VCaP (cell line): ENCODE results near the gene SGK2.

Experiments
- H3K27ac ChIP-seq: fragments of 450-650 bp; 2 replicates; pipeline ENCODE4 v1.5.1; 2017
- CTCF ChIP-seq: fragments of 450-650 bp; conservative IDR thresholded peaks from 2 replicates; pipeline ENCODE4 v1.5.1; 2017; ENCODE audit warnings: mild to moderate bottlenecking, moderate library complexity

Gene SGK2

GRCh38 chr20:43564993-43565757 is 6.3 kb downstream of the SGK2 start:
- no peak overlapping the region for H3K27ac ChIP-seq
- no peak for TF ChIP-seq CTCF

- no peak for TF ChIP-seq CTCF
- no peak overlapping the region for H3K27ac ChIP-seq
Observed at GRCh38 chr20:43565758-43566104, 6.9 kb downstream of the SGK2 start.

DNA sequence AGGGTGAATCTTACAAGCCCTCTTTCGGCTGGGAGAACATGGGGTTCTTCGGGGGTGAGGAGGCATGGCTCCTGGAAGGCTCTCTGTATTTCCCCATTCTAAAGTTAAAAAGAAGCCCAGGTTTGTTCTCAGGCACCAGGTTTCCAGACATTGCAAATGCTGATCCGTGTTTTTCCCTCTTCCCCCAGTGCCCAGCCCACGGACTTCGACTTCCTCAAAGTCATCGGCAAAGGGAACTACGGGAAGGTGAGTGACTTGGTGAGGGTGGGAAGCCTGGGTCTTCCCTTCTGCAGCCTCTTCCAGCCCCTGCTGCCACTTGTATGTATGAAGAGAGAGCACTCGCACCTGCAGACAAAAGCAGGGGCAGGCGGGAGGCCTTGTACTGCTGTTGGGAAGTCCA is 8.7 kb downstream of the SGK2 start:
- TF ChIP-seq CTCF, result no peak
- H3K27ac ChIP-seq, result no peak overlapping the region

DNA sequence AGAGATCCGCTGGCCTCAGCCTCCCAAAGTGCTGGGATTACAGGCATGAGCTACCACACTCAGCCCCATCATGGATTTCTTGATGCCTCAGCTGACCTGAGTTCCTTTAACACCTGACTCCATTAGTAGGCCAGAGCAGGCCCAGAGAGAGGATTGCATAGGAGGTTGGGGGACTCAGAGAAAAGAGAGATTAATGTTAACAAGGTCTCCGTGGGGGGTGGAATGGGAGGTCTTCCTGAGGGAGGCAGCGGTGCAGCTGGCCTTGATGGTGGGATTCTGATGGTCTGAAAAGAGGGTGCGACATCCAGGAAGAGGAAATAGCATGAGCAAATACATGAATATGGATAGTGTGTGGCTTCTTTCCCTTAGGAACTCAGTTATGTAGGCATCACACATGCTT is 9.9 kb downstream of the SGK2 start:
- H3K27ac ChIP-seq, result no peak overlapping the region
- no peak for TF ChIP-seq CTCF

GRCh38 chr20:43569282-43569681 is 10.5 kb downstream of the SGK2 start:
- no peak overlapping the region for H3K27ac ChIP-seq
- TF ChIP-seq CTCF, result no peak

DNA sequence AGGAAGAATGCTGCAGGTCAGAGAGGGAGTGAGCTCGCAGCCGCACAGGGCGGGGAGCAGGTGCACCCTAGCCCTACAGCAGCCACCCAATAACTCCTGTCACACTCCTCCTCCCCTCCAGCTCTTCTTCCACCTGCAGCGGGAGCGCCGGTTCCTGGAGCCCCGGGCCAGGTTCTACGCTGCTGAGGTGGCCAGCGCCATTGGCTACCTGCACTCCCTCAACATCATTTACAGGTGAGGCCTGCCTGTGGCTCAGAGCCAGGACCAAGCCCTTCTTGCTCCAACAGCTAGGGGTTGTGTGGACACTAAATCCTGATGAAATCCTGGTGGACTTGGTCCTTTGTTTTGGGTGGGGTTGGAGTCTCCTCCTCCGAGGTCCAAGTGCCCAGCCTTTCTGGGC is 11.7 kb downstream of the SGK2 start:
- H3K27ac ChIP-seq, result no peak overlapping the region
- no peak for TF ChIP-seq CTCF

GRCh38 chr20:43571310-43571709 is 12.5 kb downstream of the SGK2 start:
- no peak for TF ChIP-seq CTCF
- H3K27ac ChIP-seq, result no peak overlapping the region
